A549 (cell line): ENCODE data around the gene MAP3K12.

Source experiments
- CHD2 ChIP-seq: fragments of 150-350 bp; IDR thresholded peaks from 2 replicates; pipeline ENCODE4 v1.6.1; 2014; ENCODE audit warnings: low read length; ENCODE audit not compliant: partially characterized antibody
- CTCF ChIP-seq: fragments of >200 bp; sonication (Bioruptor Twin); formaldehyde crosslinking; IDR thresholded peaks from 3 replicates; pipeline ENCODE4 v1.5.1; 2016
- HDAC2 ChIP-seq: fragments of 200-600 bp; sonication (generic); IDR thresholded peaks from 2 replicates; pipeline ENCODE4 v1.6.1; 2016
- JUNB ChIP-seq: fragments of >200 bp; sonication (Bioruptor Twin); formaldehyde crosslinking; IDR thresholded peaks from 2 replicates; pipeline ENCODE4 v1.6.1; 2016
- MAX ChIP-seq: IDR thresholded peaks from 2 replicates; pipeline ENCODE4 v1.6.1; 2012
- POLR2A ChIP-seq: IDR thresholded peaks from 2 replicates; pipeline ENCODE4 v1.6.1; 2012; ENCODE audit warnings: mild to moderate bottlenecking, low read length
- SMC3 ChIP-seq: fragments of >200 bp; sonication (Bioruptor Twin); formaldehyde crosslinking; IDR thresholded peaks from 3 replicates; pipeline ENCODE4 v1.6.1; 2018; ENCODE audit warnings: inconsistent platforms
- ZSCAN20 ChIP-seq: fragments of 250-450 bp; sonication (Bioruptor Pico); IDR thresholded peaks from 2 replicates; pipeline ENCODE4 v1.8.0; 2022; ENCODE audit warnings: mild to moderate bottlenecking, moderate library complexity
- TF ChIP-seq, protein P1 (sequence below): fragments of 450-650 bp; IDR thresholded peaks from 2 replicates; pipeline ENCODE4 v1.6.1; 2014; ENCODE audit warnings: antibody characterized with exemption
- TF ChIP-seq, protein P2 (sequence below): IDR thresholded peaks from 2 replicates; pipeline ENCODE4 v1.6.1; 2012; ENCODE audit warnings: low read depth, borderline replicate concordance

- TF ChIP-seq POLR2A: no peak
- no peak for TF ChIP-seq ZSCAN20
- no peak for TF ChIP-seq HDAC2
- no peak for TF ChIP-seq CTCF
- TF ChIP-seq CHD2: no peak
- no peak for TF ChIP-seq SMC3
- TF ChIP-seq, protein P1, sequence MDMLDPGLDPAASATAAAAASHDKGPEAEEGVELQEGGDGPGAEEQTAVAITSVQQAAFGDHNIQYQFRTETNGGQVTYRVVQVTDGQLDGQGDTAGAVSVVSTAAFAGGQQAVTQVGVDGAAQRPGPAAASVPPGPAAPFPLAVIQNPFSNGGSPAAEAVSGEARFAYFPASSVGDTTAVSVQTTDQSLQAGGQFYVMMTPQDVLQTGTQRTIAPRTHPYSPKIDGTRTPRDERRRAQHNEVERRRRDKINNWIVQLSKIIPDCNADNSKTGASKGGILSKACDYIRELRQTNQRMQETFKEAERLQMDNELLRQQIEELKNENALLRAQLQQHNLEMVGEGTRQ: no peak
- TF ChIP-seq, protein P2, sequence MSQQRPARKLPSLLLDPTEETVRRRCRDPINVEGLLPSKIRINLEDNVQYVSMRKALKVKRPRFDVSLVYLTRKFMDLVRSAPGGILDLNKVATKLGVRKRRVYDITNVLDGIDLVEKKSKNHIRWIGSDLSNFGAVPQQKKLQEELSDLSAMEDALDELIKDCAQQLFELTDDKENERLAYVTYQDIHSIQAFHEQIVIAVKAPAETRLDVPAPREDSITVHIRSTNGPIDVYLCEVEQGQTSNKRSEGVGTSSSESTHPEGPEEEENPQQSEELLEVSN: no peak
- TF ChIP-seq MAX: no peak
- no peak for TF ChIP-seq JUNB
These were observed 55.3 kb downstream of the MAP3K12 start for GRCh38 chr12:53443955-53444354.
